ENCODE measurements around the gene KCNC3.
A peak's percentile ranks its signal among the peaks of the same experiment; 100 is the strongest.

Gene KCNC3

GRCh38 chr19:50326101-50326664, 3.0 kb downstream of the KCNC3 start:
- peak in 1 of 2 experiments; percentile 50 for DNase-seq

- peak; percentile 79 to 97 for DNase-seq
Measured at GRCh38 chr19:50325310-50326100, 3.7 kb downstream of the KCNC3 start.

GRCh38 chr19:50324331-50324730, 4.8 kb downstream of the KCNC3 start:
- no peak for DNase-seq

- DNase-seq, result no peak
Measured at GRCh38 chr19:50323782-50324133, 5.4 kb downstream of the KCNC3 start.

- DNase-seq, result no peak
Measured at GRCh38 chr19:50322931-50323781, 6.0 kb downstream of the KCNC3 start.

- no peak for DNase-seq
Measured at GRCh38 chr19:50322234-50322633, 6.9 kb downstream of the KCNC3 start.

- no peak for DNase-seq
Measured at GRCh38 chr19:50321831-50322230, 7.3 kb downstream of the KCNC3 start.

- no peak for DNase-seq
Measured at GRCh38 chr19:50320596-50320995, 8.6 kb downstream of the KCNC3 start.

- DNase-seq, result no peak
Measured at GRCh38 chr19:50320051-50320450, 9.1 kb downstream of the KCNC3 start.

GRCh38 chr19:50319156-50319555, 10.0 kb downstream of the KCNC3 start:
- no peak for DNase-seq

GRCh38 chr19:50318438-50318837, 10.7 kb downstream of the KCNC3 start:
- DNase-seq, result no peak

- no peak for DNase-seq
Measured at GRCh38 chr19:50317115-50317514, 12.1 kb downstream of the KCNC3 start.

- DNase-seq, result peak; percentile 57 to 80
Measured at GRCh38 chr19:50315773-50316448, 13.3 kb downstream of the KCNC3 start.

GRCh38 chr19:50314724-50315708, 14.2 kb downstream of the KCNC3 start:
- peak in 1 of 2 experiments; percentile 62 for DNase-seq

- DNase-seq, result peak; percentile 30 to 76
Measured at GRCh38 chr19:50313812-50314536, 15.2 kb downstream of the KCNC3 start.

GRCh38 chr19:50312967-50313811, 16.0 kb downstream of the KCNC3 start:
- DNase-seq, result no peak

GRCh38 chr19:50311723-50312635, 17.2 kb downstream of the KCNC3 start:
- peak; percentile 35 to 83 for DNase-seq

- no peak for DNase-seq
Measured at GRCh38 chr19:50310759-50311465, 18.3 kb downstream of the KCNC3 start.

Data from NCI-H526 (cell line).